Cardiac muscle cell (in vitro differentiated cells and primary cell): ENCODE data around the gene BMPR1A. TPM values are rescaled to one million over a fixed set of nuclear protein-coding genes. Genes with fewer than 3 reads are reported as not detected.

Source experiments
- DNase-seq, 2 donors: peaks; one replicate each; pipeline versions ENCODE4 v3.0.0 to v3.0.0-alpha.2; 2010 to 2017; ENCODE audit warnings: low read depth in 1 of 2, low spot score in 1 of 2
- H3K27ac ChIP-seq: fragments of 200-600 bp; sonication (generic); 2 replicates; pipeline ENCODE4 v1.5.1; 2016
- H3K27me3 ChIP-seq: fragments of 200-600 bp; sonication (generic); 2 replicates; pipeline ENCODE4 v1.6.0; 2016; ENCODE audit warnings: control low read depth
- H3K36me3 ChIP-seq: fragments of 200-600 bp; sonication (generic); 2 replicates; pipeline ENCODE4 v1.5.1; 2016; ENCODE audit warnings: control low read depth
- H3K4me1 ChIP-seq: fragments of 200-600 bp; sonication (generic); 2 replicates; pipeline ENCODE4 v1.8.1; 2017; ENCODE audit warnings: low read depth, mild to moderate bottlenecking, mixed run types
- H3K4me3 ChIP-seq: fragments of 200-600 bp; sonication (generic); 2 replicates; pipeline ENCODE4 v1.5.1; 2016; ENCODE audit warnings: mild to moderate bottlenecking
- H3K9me3 ChIP-seq: fragments of 200-600 bp; sonication (generic); 2 replicates; pipeline ENCODE4 v1.5.1; 2017; ENCODE audit warnings: low read depth, mild to moderate bottlenecking, control low read depth
- CTCF ChIP-seq: IDR thresholded peaks from 2 replicates; pipeline ENCODE4 v1.5.1; 2012; ENCODE audit warnings: low read depth, mild to moderate bottlenecking, low read length
- polyA plus RNA-seq: library from polyadenylated mRNA; unstranded; fragments of >200 nt; fragmentation: Nextera tagmentation; extraction: Ambion mirVana; gene quantifications from 2 replicates; pipeline ENCODE4 v1.2.1, GENCODE V29; 2016
- total RNA-seq: library from RNA; depleted of rRNA; stranded (reverse); fragments of >200 nt; gene quantifications from 2 replicates; pipeline ENCODE4 v1.2.3, GENCODE V29; 2016

BMPR1A gene
- total and polyA plus RNA-seq, 2 experiments from 2014 or later: 35.6 to 39.4 TPM

GRCh38 chr10:86870679-86871078, 114.3 kb downstream of the BMPR1A start:
- DNase-seq: no peak
- H3K27me3 ChIP-seq: no peaks in the 10 kb centered on the region
- no peaks in the 10 kb centered on the region for H3K9me3 ChIP-seq
- H3K36me3 ChIP-seq: peaks cover 4% of the 10 kb centered on the region
- no peak for TF ChIP-seq CTCF
- H3K4me1 ChIP-seq: peaks cover 61% of the 10 kb centered on the region
- H3K4me3 ChIP-seq: no peak overlapping the region
- H3K27ac ChIP-seq: peak overlapping the region; percentile 98

GRCh38 chr10:86871563-86872183, 115.3 kb downstream of the BMPR1A start:
- peak overlapping the region; percentile 98 for H3K27ac ChIP-seq
- peaks cover 56% of the 10 kb centered on the region for H3K4me1 ChIP-seq
- DNase-seq: peak; percentile 59 to 82
- peaks cover 12% of the 10 kb centered on the region for H3K36me3 ChIP-seq
- TF ChIP-seq CTCF: no peak
- no peaks in the 10 kb centered on the region for H3K9me3 ChIP-seq
- H3K4me3 ChIP-seq: no peak overlapping the region
- no peaks in the 10 kb centered on the region for H3K27me3 ChIP-seq

GRCh38 chr10:86872757-86873156, 116.3 kb downstream of the BMPR1A start:
- peak in 1 of 2 donors; percentile 67 for DNase-seq
- Histone ChIP-seq H3K9me3 (no peaks in the 10 kb centered on the region), H3K4me1 (peaks cover 45% of the 10 kb centered on the region), H3K36me3 (peaks cover 17% of the 10 kb centered on the region), H3K27ac (peak overlapping the region; percentile 98), H3K4me3 (no peak overlapping the region), H3K27me3 (no peaks in the 10 kb centered on the region)
- no peak for TF ChIP-seq CTCF

- Histone ChIP-seq H3K9me3 (no peaks in the 10 kb centered on the region), H3K4me1 (peaks cover 34% of the 10 kb centered on the region), H3K36me3 (peaks cover 16% of the 10 kb centered on the region), H3K27me3 (no peaks in the 10 kb centered on the region), H3K27ac (no peak overlapping the region), H3K4me3 (no peak overlapping the region)
- peak in 1 of 2 donors; percentile 61 for DNase-seq
- TF ChIP-seq CTCF: no peak
These were observed 120.3 kb downstream of the BMPR1A start for GRCh38 chr10:86876748-86877147.

- Histone ChIP-seq H3K9me3 (no peaks in the 10 kb centered on the region), H3K4me3 (no peak overlapping the region), H3K27ac (peak overlapping the region; percentile 74), H3K27me3 (no peaks in the 10 kb centered on the region), H3K4me1 (peaks cover 15% of the 10 kb centered on the region), H3K36me3 (peaks cover 16% of the 10 kb centered on the region)
- DNase-seq: no peak
- TF ChIP-seq CTCF: no peak
These were observed 122.7 kb downstream of the BMPR1A start for GRCh38 chr10:86878983-86879713.
